Measurements from ENCODE around the gene PDYN. TPM values are rescaled to one million over a fixed set of nuclear protein-coding genes. Genes with fewer than 3 reads are reported as not detected.

PDYN gene
- total RNA-seq, 2 donors from 2014 or later, result not detected

DNA sequence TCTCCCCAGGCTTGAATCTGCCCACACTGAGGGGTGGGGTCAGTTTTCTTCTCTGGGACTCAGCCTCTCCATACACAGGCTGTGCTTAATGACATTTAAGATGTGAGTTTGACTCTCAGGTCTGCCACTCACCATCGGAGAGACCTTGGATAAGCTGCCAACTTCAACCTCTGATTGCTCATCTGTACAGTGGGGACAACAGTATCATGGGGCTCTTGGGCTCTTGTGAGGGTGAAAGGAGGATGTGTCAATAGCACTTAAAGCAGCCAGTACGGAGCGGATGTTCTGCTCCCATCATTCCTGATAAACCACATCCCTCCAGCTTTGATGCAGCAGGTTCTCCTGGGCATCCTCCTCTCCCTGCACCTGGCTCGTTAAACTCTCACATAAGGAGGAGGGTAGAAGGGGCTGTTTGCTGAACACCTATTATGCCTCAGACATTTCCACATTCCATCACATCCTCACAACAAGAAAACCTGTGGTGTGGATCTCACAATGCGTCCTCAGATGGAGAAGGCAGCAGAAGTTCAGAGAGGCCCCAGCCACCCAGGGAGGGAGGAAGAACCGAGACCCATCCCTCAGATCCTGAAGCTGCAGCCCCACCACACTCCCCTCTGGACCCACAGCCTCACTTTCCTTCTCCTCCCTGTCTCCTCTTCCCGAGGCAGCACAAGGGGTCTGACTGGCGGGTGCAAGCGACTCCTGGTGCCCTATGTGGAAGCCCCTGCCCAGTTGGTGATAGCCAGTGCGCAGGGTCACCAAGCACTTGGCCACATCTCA lies 1.9 kb upstream of the PDYN start:
- H3K4me1 ChIP-seq (ENCODE audit: control insufficient read depth in 1 of 2, low read depth in 2 of 2), result no peaks in the 10 kb centered on the region
- H3K4me3 ChIP-seq, result no peak overlapping the region
- H3K27me3 ChIP-seq (replicated peaks; ENCODE audit: insufficient read depth), result no peaks in the 10 kb centered on the region
- ATAC-seq (ENCODE audit: insufficient number of reproducible peaks, low FRiP score, low read depth) (no peak), DNase-seq (ENCODE audit: low spot score) (no peak)
- no peaks in the 10 kb centered on the region for H3K9me3 ChIP-seq
- no peak overlapping the region for H3K27ac ChIP-seq
- no peaks in the 10 kb centered on the region for H3K36me3 ChIP-seq
- TF ChIP-seq, protein P1, sequence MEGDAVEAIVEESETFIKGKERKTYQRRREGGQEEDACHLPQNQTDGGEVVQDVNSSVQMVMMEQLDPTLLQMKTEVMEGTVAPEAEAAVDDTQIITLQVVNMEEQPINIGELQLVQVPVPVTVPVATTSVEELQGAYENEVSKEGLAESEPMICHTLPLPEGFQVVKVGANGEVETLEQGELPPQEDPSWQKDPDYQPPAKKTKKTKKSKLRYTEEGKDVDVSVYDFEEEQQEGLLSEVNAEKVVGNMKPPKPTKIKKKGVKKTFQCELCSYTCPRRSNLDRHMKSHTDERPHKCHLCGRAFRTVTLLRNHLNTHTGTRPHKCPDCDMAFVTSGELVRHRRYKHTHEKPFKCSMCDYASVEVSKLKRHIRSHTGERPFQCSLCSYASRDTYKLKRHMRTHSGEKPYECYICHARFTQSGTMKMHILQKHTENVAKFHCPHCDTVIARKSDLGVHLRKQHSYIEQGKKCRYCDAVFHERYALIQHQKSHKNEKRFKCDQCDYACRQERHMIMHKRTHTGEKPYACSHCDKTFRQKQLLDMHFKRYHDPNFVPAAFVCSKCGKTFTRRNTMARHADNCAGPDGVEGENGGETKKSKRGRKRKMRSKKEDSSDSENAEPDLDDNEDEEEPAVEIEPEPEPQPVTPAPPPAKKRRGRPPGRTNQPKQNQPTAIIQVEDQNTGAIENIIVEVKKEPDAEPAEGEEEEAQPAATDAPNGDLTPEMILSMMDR (IDR thresholded peaks at IDR 0.05), result no peak

DNA sequence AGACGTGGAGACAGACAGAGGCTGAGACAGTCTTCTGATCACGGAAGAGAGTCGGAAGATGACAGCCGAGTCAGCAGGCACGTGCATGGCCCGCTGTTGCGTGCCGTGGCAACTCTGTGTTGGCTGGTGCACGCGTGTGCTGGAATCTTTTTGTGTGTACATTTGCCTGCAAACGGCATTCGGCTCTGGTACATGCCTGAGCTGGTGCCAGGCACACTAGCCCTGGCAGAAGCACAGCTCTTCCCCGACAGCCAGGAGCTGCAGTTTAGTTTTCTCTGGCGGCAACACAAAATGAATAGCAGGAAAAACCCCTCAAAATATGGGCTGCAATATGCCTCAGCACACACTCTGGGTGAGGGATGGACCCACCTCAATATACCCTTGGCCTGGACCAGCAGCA lies 769 bp upstream of the PDYN start:
- no peak for ATAC-seq (ENCODE audit: insufficient number of reproducible peaks, low FRiP score, low read depth)
- H3K36me3 ChIP-seq, result no peaks in the 10 kb centered on the region

DNA sequence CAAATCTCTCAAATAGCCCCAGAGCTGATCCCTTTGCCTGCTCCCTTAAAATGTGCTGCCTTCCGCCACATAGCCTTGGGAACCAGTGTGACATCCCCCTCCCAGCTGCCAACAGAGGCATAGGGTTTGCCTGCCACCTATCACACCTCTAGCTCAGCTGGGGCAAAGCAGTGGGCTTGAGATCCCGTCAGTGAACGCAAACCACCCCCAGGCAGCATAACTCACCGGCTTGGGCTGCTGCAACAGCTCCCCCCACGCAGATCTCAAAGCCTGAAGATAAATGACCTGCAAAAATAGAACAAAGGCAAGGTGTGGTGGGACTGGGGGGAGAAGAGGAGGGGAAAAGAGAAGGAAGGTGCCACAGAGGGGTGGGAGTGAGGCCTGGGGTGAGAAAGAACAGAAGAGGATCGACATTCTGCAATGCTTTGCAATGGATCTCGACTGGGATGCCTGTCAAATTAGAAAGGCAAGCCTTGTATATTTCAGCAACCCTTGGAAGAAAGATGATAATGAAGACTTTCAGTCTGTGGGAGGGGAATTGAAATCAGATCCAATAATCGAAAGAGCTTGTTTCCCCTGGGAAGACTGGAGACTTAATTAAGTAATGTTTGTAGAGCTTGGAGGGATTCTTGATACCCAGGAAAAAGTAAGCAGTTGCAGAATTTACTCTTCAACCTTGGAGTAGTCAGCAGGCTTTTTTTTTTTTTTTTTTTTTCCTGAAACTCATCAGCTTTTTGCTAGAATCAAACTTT lies 1.3 kb downstream of the PDYN start:
- DNase-seq (ENCODE audit: low spot score), result no peak
- no peaks in the 10 kb centered on the region for H3K9me3 ChIP-seq
- no peak overlapping the region for H3K4me3 ChIP-seq
- no peaks in the 10 kb centered on the region for H3K27me3 ChIP-seq (replicated peaks; ENCODE audit: insufficient read depth)
- H3K4me1 ChIP-seq (ENCODE audit: control insufficient read depth in 1 of 2, low read depth in 2 of 2), result no peaks in the 10 kb centered on the region
- TF ChIP-seq, protein P1 (IDR thresholded peaks at IDR 0.05), result no peak
- ATAC-seq (ENCODE audit: insufficient number of reproducible peaks, low FRiP score, low read depth), result no peak
- no peaks in the 10 kb centered on the region for H3K36me3 ChIP-seq
- H3K27ac ChIP-seq, result no peak overlapping the region

More for the DNA sequence above, 769 bp upstream of the PDYN start:
- no peaks in the 10 kb centered on the region for H3K9me3 ChIP-seq
- DNase-seq (ENCODE audit: low spot score), result no peak
- TF ChIP-seq, protein P1 (IDR thresholded peaks at IDR 0.05), result no peak
- H3K4me1 ChIP-seq (ENCODE audit: control insufficient read depth in 1 of 2, low read depth in 2 of 2), result no peaks in the 10 kb centered on the region
- no peaks in the 10 kb centered on the region for H3K27me3 ChIP-seq (replicated peaks; ENCODE audit: insufficient read depth)
- no peak overlapping the region for H3K4me3 ChIP-seq
- no peak overlapping the region for H3K27ac ChIP-seq

DNA sequence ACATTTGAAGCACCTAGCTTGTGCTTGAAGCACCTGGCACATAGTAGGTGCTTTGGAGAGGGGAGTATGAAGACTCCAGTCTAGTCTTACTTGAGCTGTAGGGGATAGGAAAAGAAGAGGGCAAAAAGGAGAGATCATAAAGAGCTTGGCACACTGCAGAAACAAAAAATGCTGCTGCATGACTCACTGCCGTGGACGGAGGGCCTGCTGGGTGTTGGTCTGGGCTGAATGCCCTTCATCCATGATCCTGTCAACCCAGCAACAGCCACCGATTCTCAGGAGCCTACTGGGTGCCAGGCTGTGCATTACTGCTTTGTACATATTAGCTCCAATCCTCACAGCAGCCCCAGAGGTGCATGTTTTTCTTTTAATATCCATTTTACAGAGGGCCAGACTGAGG lies 6.0 kb downstream of the PDYN start:
- no peak overlapping the region for H3K27ac ChIP-seq
- no peaks in the 10 kb centered on the region for H3K27me3 ChIP-seq (replicated peaks; ENCODE audit: insufficient read depth)
- TF ChIP-seq, protein P1 (IDR thresholded peaks at IDR 0.05), result no peak
- DNase-seq (ENCODE audit: low spot score) (no peak), ATAC-seq (ENCODE audit: insufficient number of reproducible peaks, low FRiP score, low read depth) (no peak)
- no peaks in the 10 kb centered on the region for H3K4me1 ChIP-seq (ENCODE audit: control insufficient read depth in 1 of 2, low read depth in 2 of 2)
- H3K4me3 ChIP-seq, result no peak overlapping the region
- no peaks in the 10 kb centered on the region for H3K36me3 ChIP-seq
- no peaks in the 10 kb centered on the region for H3K9me3 ChIP-seq

DNA sequence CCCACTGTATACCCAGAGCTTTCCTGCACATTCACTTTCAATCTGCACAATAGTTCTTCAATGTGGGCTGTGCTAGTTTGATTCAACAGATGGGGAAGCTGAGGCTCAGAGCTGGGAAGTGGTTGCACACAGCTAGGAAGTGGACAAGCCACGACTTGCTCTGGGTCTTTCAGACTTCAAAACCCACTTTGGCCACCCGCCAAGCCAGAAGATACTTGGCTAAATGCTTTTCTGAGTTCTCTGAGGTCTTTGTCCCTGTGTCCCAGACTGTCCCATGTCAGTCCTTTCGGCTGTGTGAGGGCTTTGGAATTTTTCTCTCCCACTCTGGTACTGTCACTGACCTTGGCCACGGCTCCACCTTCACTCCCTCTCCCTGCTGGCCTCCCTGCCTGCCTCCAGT lies 10.6 kb downstream of the PDYN start:
- ATAC-seq (ENCODE audit: insufficient number of reproducible peaks, low FRiP score, low read depth), result no peak

More for the DNA sequence above, 10.6 kb downstream of the PDYN start:
- H3K36me3 ChIP-seq, result no peaks in the 10 kb centered on the region
- no peak overlapping the region for H3K27ac ChIP-seq
- no peak overlapping the region for H3K4me3 ChIP-seq
- no peaks in the 10 kb centered on the region for H3K4me1 ChIP-seq (ENCODE audit: control insufficient read depth in 1 of 2, low read depth in 2 of 2)
- H3K27me3 ChIP-seq (replicated peaks; ENCODE audit: insufficient read depth), result no peaks in the 10 kb centered on the region
- TF ChIP-seq, protein P1 (IDR thresholded peaks at IDR 0.05), result no peak
- no peaks in the 10 kb centered on the region for H3K9me3 ChIP-seq
- no peak for DNase-seq (ENCODE audit: low spot score)
